Endothelial cell of umbilical vein (primary cell): ENCODE results near the gene GON4L. TPM values are rescaled to one million over a fixed set of nuclear protein-coding genes. Genes with fewer than 3 reads are reported as not detected.

ENCODE experiments used
- Bru-seq: library from RNA; stranded (reverse); fragments of 400-500 nt; gene quantifications from one replicate; lab custom pipeline; 2021; lab: Mats Ljungman, UMichigan
- BruChase-seq, 2 experiments: library from RNA; stranded (reverse); fragments of 400-500 nt; gene quantifications; one replicate each; lab custom pipeline; 2021; lab: Mats Ljungman, UMichigan
- BruUV-seq: library from RNA; stranded (reverse); fragments of 400-500 nt; replicated peaks from 2 replicates; lab custom pipeline; 2021; lab: Mats Ljungman, UMichigan
- CTCF ChIA-PET: fragments of 300-600, 350-600 bp; sonication (Branson Sonifier 250); formaldehyde crosslinking; loops from one replicate; lab custom pipeline; 2021; ENCODE audit warnings: antibody characterized with exemption, inconsistent platforms; lab: Charles Lee
- POLR2A ChIA-PET: fragments of 300-600, 350-600 bp; sonication (Branson Sonifier 250); formaldehyde crosslinking; loops from one replicate; lab custom pipeline; 2021; ENCODE audit warnings: antibody characterized with exemption, inconsistent platforms; lab: Charles Lee
- DNase-seq: peaks from one replicate; pipeline ENCODE4 v3.0.0-alpha.2; 2011; ENCODE audit warnings: low read depth, low spot score
- FAIRE-seq: peaks from 2 replicates; lab custom pipeline; 2011; peaks lifted over from hg19 to GRCh38; lab: Jason Lieb, UNC
- H2AFZ ChIP-seq: 2 replicates; pipeline ENCODE4 v1.6.0; 2012; ENCODE audit warnings: low read depth, low read length, control low read depth, inconsistent platforms
- H3K27ac ChIP-seq: 2 replicates; pipeline ENCODE4 v1.5.1; 2011; ENCODE audit warnings: low read depth, mild to moderate bottlenecking, control low read depth, low read length, moderate library complexity; ENCODE audit not compliant: insufficient read depth
- H3K27me3 ChIP-seq, 2 experiments: 2 replicates each; pipeline versions ENCODE4 v1.6.0 to v1.6.1; 2011; ENCODE audit warnings: low read length in 2 of 2, mixed read lengths in 1 of 2; ENCODE audit not compliant: control insufficient read depth in 2 of 2, insufficient read depth in 2 of 2
- H3K36me3 ChIP-seq, 2 experiments: 2 replicates in 1 of 2; 3 replicates in 1 of 2; pipeline ENCODE4 v1.5.1; 2011; ENCODE audit warnings: low read length in 2 of 2, mild to moderate bottlenecking in 1 of 2, moderate library complexity in 1 of 2; ENCODE audit not compliant: control insufficient read depth in 2 of 2, insufficient read depth in 2 of 2; ENCODE audit errors: extremely low read depth in 1 of 2
- H3K4me1 ChIP-seq: 3 replicates; pipeline ENCODE4 v1.5.1; 2011; ENCODE audit warnings: mild to moderate bottlenecking, low read length; ENCODE audit not compliant: control insufficient read depth, insufficient read depth; ENCODE audit errors: extremely low read depth
- H3K4me2 ChIP-seq: 2 replicates; pipeline ENCODE4 v1.6.1; 2011; ENCODE audit warnings: low read length, control low read depth, mixed read lengths; ENCODE audit not compliant: insufficient read depth
- H3K4me3 ChIP-seq, 3 experiments: fragments of 200-600 bp in 1 of 3; sonication (generic), shearing (Covaris generic) in 1 of 3; replicated peaks in 1 of 3; 2 replicates each; pipeline ENCODE4 v1.5.1; 2011 to 2016; ENCODE audit warnings: control low read depth in 3 of 3, low read length in 3 of 3, mild to moderate bottlenecking in 2 of 3, inconsistent platforms in 1 of 3, low read depth in 1 of 3, moderate library complexity in 1 of 3; ENCODE audit not compliant: insufficient read depth in 1 of 3
- H3K79me2 ChIP-seq: 2 replicates; pipeline ENCODE4 v1.6.0; 2012; ENCODE audit warnings: low read length, inconsistent platforms; ENCODE audit not compliant: control insufficient read depth, insufficient read depth
- H3K9ac ChIP-seq: replicated peaks from 2 replicates; pipeline ENCODE3; 2011; ENCODE audit warnings: low read length, control low read depth; ENCODE audit not compliant: insufficient read depth; ENCODE audit errors: extremely low read depth
- H3K9me1 ChIP-seq: replicated peaks from 3 replicates; pipeline ENCODE4 v1.6.0; 2011; ENCODE audit warnings: mild to moderate bottlenecking, low read length; ENCODE audit not compliant: control insufficient read depth, insufficient read depth; ENCODE audit errors: extremely low read depth
- H3K9me3 ChIP-seq: replicated peaks from 2 replicates; pipeline ENCODE4 v1.5.1; 2012; ENCODE audit warnings: low read length, inconsistent platforms; ENCODE audit not compliant: control insufficient read depth, insufficient read depth
- H4K20me1 ChIP-seq: replicated peaks from 2 replicates; pipeline ENCODE3; 2011; ENCODE audit warnings: mild to moderate bottlenecking, low read length; ENCODE audit not compliant: control insufficient read depth, insufficient read depth; ENCODE audit errors: extremely low read depth
- CTCF ChIP-seq, 2 donors: IDR thresholded peaks; 1 replicate in 1 of 2; 2 replicates in 1 of 2; pipeline ENCODE4 v1.5.1; 2011; ENCODE audit warnings: low read length in 2 of 2, mild to moderate bottlenecking in 2 of 2, moderate library complexity in 2 of 2, control low read depth in 1 of 2, inconsistent platforms in 1 of 2, low read depth in 1 of 2; ENCODE audit not compliant: insufficient read depth in 1 of 2; ENCODE audit errors: extremely low read depth in 1 of 2
- EZH2 ChIP-seq: IDR thresholded peaks from 2 replicates; pipeline ENCODE4 v1.6.1; 2012; ENCODE audit warnings: borderline replicate concordance, low read depth, mild to moderate bottlenecking, moderate library complexity, low read length, inconsistent platforms; ENCODE audit not compliant: severe bottlenecking
- FOS ChIP-seq: IDR thresholded peaks from 2 replicates; pipeline ENCODE4 v1.6.1; 2011; ENCODE audit warnings: mild to moderate bottlenecking, low read length, moderate library complexity, borderline replicate concordance; ENCODE audit not compliant: insufficient read depth
- GATA2 ChIP-seq: IDR thresholded peaks from 2 replicates; pipeline ENCODE4 v1.7.0; 2011; ENCODE audit warnings: low read depth, mild to moderate bottlenecking, moderate library complexity, mixed read lengths, low read length; ENCODE audit not compliant: insufficient read length, insufficient read depth
- JUN ChIP-seq: IDR thresholded peaks from 2 replicates; pipeline ENCODE4 v1.6.1; 2011; ENCODE audit warnings: borderline replicate concordance, low read depth; ENCODE audit not compliant: insufficient read length, insufficient read depth
- MAX ChIP-seq: IDR thresholded peaks from 2 replicates; pipeline ENCODE4 v1.6.1; 2011; ENCODE audit not compliant: insufficient read depth, insufficient read length
- MYC ChIP-seq: IDR thresholded peaks from one replicate; pipeline ENCODE4 v1.6.1; 2011; ENCODE audit warnings: mild to moderate bottlenecking, low read depth, low read length
- POLR2A ChIP-seq: IDR thresholded peaks from 2 replicates; pipeline ENCODE4 v1.6.1; 2012; ENCODE audit warnings: low read depth, mild to moderate bottlenecking, control low read depth, low read length
- POLR2AphosphoS5 ChIP-seq: IDR thresholded peaks from 2 replicates; pipeline ENCODE4 v1.6.1; 2012; ENCODE audit warnings: low read depth, mild to moderate bottlenecking, control low read depth, low read length, moderate library complexity; ENCODE audit not compliant: insufficient read depth
- dilution Hi-C: fragments of 300-500 bp; cut with MboI; formaldehyde crosslinking; loops from one replicate; pipeline ENCODE4 v1.15.0; 2019; ENCODE audit warnings: low sequenced_read_pairs; ENCODE audit not compliant: extremely low pct_ligation_motif_present
- intact Hi-C: fragments of 100-400 bp; cut with micrococcal nuclease; formaldehyde crosslinking; loops from one replicate; pipeline ENCODE4 v1.10.0; 2022
- long read RNA-seq: library from polyadenylated mRNA; stranded (forward); transcript quantifications from one replicate; pipeline ENCODE4 v2.0.0, GENCODE V29; 2021
- polyA minus RNA-seq, 3 experiments: library from RNA; depleted of rRNA, polyadenylated mRNA; stranded (reverse); fragments of >200 nt; gene quantifications; 1 replicate in 1 of 3; 2 replicates in 2 of 3; pipeline ENCODE4 v1.2.3, GENCODE V29; 2011
- polyA plus RNA-seq, 4 experiments: library from polyadenylated mRNA; depleted of rRNA in 3 of 4; stranded (reverse) in 3 of 4; unstranded in 1 of 4; fragments of >200 nt; gene quantifications; 2 replicates each; pipeline versions ENCODE4 v1.2.1 to v1.2.3, GENCODE V29; 2011 to 2012; ENCODE audit warnings: missing spikeins in 1 of 4
- total RNA-seq: library from RNA; stranded (reverse); gene quantifications from 2 replicates; pipeline ENCODE4 v1.2.3, GENCODE V29; 2021

GON4L gene
- total RNA-seq (58.7 and 60.4 TPM in 2 replicates), polyA plus RNA-seq (29.5 and 30.5 TPM in 2 replicates), polyA minus RNA-seq (66.2 and 73.9 TPM in 2 replicates), Bru-seq, nascent RNA (percentile 74 among the genes with signal in this experiment), BruChase-seq, experiment 1, labeled RNA remaining after a 6-hour chase (percentile 79 among the genes with signal in this experiment), BruChase-seq, experiment 2, labeled RNA remaining after a 2-hour chase (percentile 79 among the genes with signal in this experiment)
- polyA plus RNA-seq (2011; cell fraction: cytosol; rRNA removed) = 17.6 and 17.9 TPM in 2 replicates
- 97.5 and 98.8 TPM in 2 replicates for polyA plus RNA-seq (2011; cell fraction: nucleus; rRNA removed)
- 20.2 and 26.1 TPM in 2 replicates for polyA plus RNA-seq (2012)
- 17.1 TPM for polyA minus RNA-seq (2011; cell fraction: cytosol; rRNA and poly(A)+ RNA removed)
- 52.2 and 83.8 TPM in 2 replicates for polyA minus RNA-seq (2011; cell fraction: nucleus; rRNA and poly(A)+ RNA removed)
- long read RNA-seq, partial matches to known transcripts = 9 of 22 reads
- long read RNA-seq, other reads (novel, unspliced or antisense) = 13 of 22 reads

- peak within 1 kb of the TSS; percentile 77 for H3K4me2 ChIP-seq
- H3K4me3 ChIP-seq = peak within 1 kb of the TSS; percentile 0 to 93 (median 71)
- intact Hi-C loops = loop anchor here (1.0 to 10.0 kb wide), 2 partner anchors 112 to 172 kb away; partner anchors contain the start of genes DAP3 and YY1AP1
- H3K9me1 ChIP-seq = no peaks in the 10 kb centered on the region
- H3K36me3 ChIP-seq = peaks cover 8 to 12% of the 10 kb centered on the region in 2 experiments
- peak within 1 kb of the TSS; percentile 61 for H3K9ac ChIP-seq
- H3K27me3 ChIP-seq = no peaks in the 10 kb centered on the region
- FAIRE-seq (peak; percentile 94), DNase-seq (peak; percentile 95)
- peak within 1 kb of the TSS; percentile 25 for H2AFZ ChIP-seq
- ChIA-PET CTCF (interaction anchor here (1.0 to 1.4 kb wide), 6 partner anchors 9 to 132 kb away, joined by 3 to 7 read pairs (median 3); no protein-coding TSS in a partner anchor), POLR2A (interaction anchor here (1.6 kb wide), 1 partner anchor 36 kb away, joined by 5 read pairs; no protein-coding TSS in a partner anchor)
- H3K9me3 ChIP-seq = no peaks in the 10 kb centered on the region
- H4K20me1 ChIP-seq = no peaks in the 10 kb centered on the region
- no peak for TF ChIP-seq MAX
- peak; percentile 88 for TF ChIP-seq POLR2A
- TF ChIP-seq EZH2 = no peak
- peak; percentile 33 for TF ChIP-seq JUN
- no peak for TF ChIP-seq CTCF (IDR thresholded peaks at IDR 0.05; ENCODE audit: extremely low read depth in 1 of 2, insufficient read depth in 1 of 2, low read depth in 1 of 2, low read length in 2 of 2)
- TF ChIP-seq FOS = peak; percentile 29
- TF ChIP-seq POLR2AphosphoS5 = peak; percentile 84
- no peak for TF ChIP-seq GATA2
- TF ChIP-seq MYC = no peak
- BruUV-seq = no TSS peak
- H3K27ac ChIP-seq = peak within 1 kb of the TSS; percentile 28
- H3K4me1 ChIP-seq = peaks cover 21% of the 10 kb centered on the region
- dilution Hi-C loops = no loop called here
- peaks cover 30% of the 10 kb centered on the region for H3K79me2 ChIP-seq
These were observed at the start of gene GON4L for GRCh38 chr1:155856975-155857930. Gene GON4L, minus strand, starts transcription at chr1:155857214. Its CDS starts 3,434 bp downstream, at chr1:155853780.
